ENCODE results near the gene AQP10.

- TF ChIP-seq EZH2 (IDR thresholded peaks at IDR 0.05), result no peak
- TF ChIP-seq POLR2AphosphoS5 (IDR thresholded peaks at IDR 0.05; ENCODE audit: borderline replicate concordance, low read depth, low read length), result no peak
- TF ChIP-seq FOXP2 (optimal IDR thresholded peaks at IDR 0.05; ENCODE audit: control extremely low read depth, extremely low read length, insufficient read depth), result no peak
Observed at GRCh38 chr1:154342836-154343472, 22.1 kb downstream of the AQP10 start.

Measured in SK-N-MC (cell line).